Peyer's patch (tissue), 4 donors: ENCODE results near the gene ESYT3. TPM values are rescaled to one million over a fixed set of nuclear protein-coding genes. Genes with fewer than 3 reads are reported as not detected.

Source experiments
- DNase-seq, 3 donors: peaks; one replicate each; pipeline ENCODE4 v3.0.0-alpha.2; 2017 to 2019
- H3K27ac ChIP-seq, 4 donors: fragments of 200-600 bp; sonication (generic); one replicate each; pipeline ENCODE4 v1.5.1; 2016 to 2019
- H3K27me3 ChIP-seq, 2 donors: fragments of 200-600 bp; sonication (generic); one replicate each; pipeline ENCODE4 v1.5.1; 2019
- H3K36me3 ChIP-seq, 3 donors: fragments of 200-600 bp; sonication (generic); one replicate each; pipeline ENCODE4 v1.5.1; 2016 to 2019
- H3K4me1 ChIP-seq, 4 donors: fragments of 200-600 bp; sonication (generic); one replicate each; pipeline ENCODE4 v1.5.1; 2016 to 2019
- H3K4me3 ChIP-seq, 4 donors: fragments of 200-600 bp; sonication (generic); 1 replicate in 3 of 4; 2 replicates in 1 of 4; pipeline ENCODE4 v1.5.1; 2016 to 2019; ENCODE audit warnings: mild to moderate bottlenecking in 1 of 4
- H3K9me3 ChIP-seq, 4 donors: fragments of 200-600 bp; sonication (generic); one replicate each; pipeline ENCODE4 v1.5.1; 2016 to 2019; ENCODE audit warnings: mild to moderate bottlenecking in 1 of 4
- POLR2A ChIP-seq, 2 donors: fragments of 450-650 bp; IDR thresholded peaks; one replicate each; pipeline ENCODE4 v1.5.1; 2017; ENCODE audit warnings: antibody characterized with exemption in 2 of 2, mild to moderate bottlenecking in 2 of 2, moderate library complexity in 2 of 2
- total RNA-seq, 4 donors: library from RNA; depleted of rRNA; stranded (reverse); fragments of >200 nt; gene quantifications; one replicate each; pipeline ENCODE4 v1.1.0, GENCODE V29; 2016
- TF ChIP-seq, protein P1 (sequence below), 6 experiments: fragments of 450-650 bp in 4 of 6; fragments of 200-600 bp in 2 of 6; sonication (generic) in 1 of 6; IDR thresholded peaks; one replicate each; pipeline ENCODE4 v1.5.1; 2017 to 2019; ENCODE audit warnings: antibody characterized with exemption in 6 of 6, mild to moderate bottlenecking in 3 of 6, moderate library complexity in 1 of 6

Gene ESYT3
- total RNA-seq, 4 donors from 2014 or later, result 0.35 to 2.5 (median 1.5) TPM

DNA sequence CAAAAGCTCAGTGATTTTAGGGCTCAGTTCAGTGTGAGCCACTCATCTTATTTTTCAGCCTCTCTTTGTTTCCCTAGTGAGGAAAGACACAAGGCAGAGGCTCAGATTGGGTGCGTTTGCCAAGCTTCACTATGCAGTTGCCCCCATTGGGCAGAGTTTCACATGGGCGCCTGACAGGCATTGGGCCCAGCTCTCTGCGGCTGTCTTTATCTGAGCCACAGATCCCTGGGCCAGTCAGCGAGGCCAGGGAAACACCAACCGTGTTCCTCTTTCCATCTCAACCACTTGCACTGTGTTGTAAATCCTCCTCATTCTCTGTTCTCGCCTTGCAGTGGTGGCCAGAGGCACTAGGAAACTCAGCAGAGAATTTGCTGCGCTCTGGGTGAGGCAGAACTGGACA is 10.8 kb downstream of the ESYT3 start:
- no peaks in the 10 kb centered on the region for H3K4me1 ChIP-seq
- no peaks in the 10 kb centered on the region for H3K27me3 ChIP-seq
- H3K9me3 ChIP-seq, result no peaks in the 10 kb centered on the region
- DNase-seq, result no peak
- no peak overlapping the region for H3K27ac ChIP-seq
- no peak overlapping the region for H3K4me3 ChIP-seq
- H3K36me3 ChIP-seq, result no peaks in the 10 kb centered on the region
- TF ChIP-seq POLR2A (IDR thresholded peaks at IDR 0.05), result no peak
- TF ChIP-seq, protein P1, sequence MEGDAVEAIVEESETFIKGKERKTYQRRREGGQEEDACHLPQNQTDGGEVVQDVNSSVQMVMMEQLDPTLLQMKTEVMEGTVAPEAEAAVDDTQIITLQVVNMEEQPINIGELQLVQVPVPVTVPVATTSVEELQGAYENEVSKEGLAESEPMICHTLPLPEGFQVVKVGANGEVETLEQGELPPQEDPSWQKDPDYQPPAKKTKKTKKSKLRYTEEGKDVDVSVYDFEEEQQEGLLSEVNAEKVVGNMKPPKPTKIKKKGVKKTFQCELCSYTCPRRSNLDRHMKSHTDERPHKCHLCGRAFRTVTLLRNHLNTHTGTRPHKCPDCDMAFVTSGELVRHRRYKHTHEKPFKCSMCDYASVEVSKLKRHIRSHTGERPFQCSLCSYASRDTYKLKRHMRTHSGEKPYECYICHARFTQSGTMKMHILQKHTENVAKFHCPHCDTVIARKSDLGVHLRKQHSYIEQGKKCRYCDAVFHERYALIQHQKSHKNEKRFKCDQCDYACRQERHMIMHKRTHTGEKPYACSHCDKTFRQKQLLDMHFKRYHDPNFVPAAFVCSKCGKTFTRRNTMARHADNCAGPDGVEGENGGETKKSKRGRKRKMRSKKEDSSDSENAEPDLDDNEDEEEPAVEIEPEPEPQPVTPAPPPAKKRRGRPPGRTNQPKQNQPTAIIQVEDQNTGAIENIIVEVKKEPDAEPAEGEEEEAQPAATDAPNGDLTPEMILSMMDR (IDR thresholded peaks at IDR 0.05), result no peak

DNA sequence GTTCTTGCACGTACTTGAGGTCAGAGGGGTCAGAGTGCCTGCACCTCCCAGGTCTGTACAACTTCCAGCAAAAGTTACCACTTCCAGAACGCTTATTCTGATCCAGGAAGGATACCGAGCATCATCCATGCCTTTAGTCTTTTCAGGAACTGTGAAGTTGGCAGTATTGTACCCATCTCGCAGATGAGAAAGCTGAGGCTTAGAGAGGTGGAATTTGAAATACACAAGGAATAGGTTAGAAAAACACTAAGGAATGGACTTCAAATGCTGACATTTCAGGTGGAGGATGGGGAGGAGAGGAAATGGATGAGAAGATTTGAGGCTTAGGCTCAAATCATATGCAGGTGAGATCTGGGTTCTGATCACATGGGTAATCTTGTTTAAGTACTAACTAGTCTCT is 11.2 kb downstream of the ESYT3 start:
- Histone ChIP-seq H3K4me1 (no peaks in the 10 kb centered on the region), H3K36me3 (no peaks in the 10 kb centered on the region), H3K27me3 (no peaks in the 10 kb centered on the region), H3K9me3 (no peaks in the 10 kb centered on the region), H3K4me3 (no peak overlapping the region), H3K27ac (no peak overlapping the region)
- no peak for DNase-seq
- no peak for TF ChIP-seq POLR2A (IDR thresholded peaks at IDR 0.05)
- TF ChIP-seq, protein P1 (IDR thresholded peaks at IDR 0.05), result no peak

DNA sequence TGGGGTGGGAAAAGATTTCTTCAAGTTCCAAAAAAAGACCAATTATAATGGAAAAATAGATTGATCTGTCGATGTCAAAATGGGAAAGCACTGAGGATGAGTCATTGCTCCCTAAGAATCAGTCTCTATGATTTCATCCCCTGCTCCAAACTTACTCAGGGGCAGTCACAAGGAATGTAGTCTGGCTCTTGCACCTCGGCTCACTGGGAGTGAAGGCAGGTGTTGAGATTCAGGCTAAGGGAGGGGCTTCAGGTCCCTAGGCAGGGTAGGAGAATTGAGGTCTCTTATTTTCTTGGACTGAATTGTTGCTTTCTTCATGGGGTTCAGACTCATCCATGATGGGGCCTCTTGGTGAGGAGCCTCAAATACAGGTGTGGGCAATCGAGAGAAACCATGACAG is 14.2 kb downstream of the ESYT3 start:
- Histone ChIP-seq H3K4me3 (no peak overlapping the region), H3K4me1 (no peaks in the 10 kb centered on the region), H3K36me3 (no peaks in the 10 kb centered on the region), H3K27ac (no peak overlapping the region), H3K27me3 (no peaks in the 10 kb centered on the region), H3K9me3 (no peaks in the 10 kb centered on the region)
- no peak for DNase-seq
- TF ChIP-seq, protein P1 (IDR thresholded peaks at IDR 0.05), result no peak
- no peak for TF ChIP-seq POLR2A (IDR thresholded peaks at IDR 0.05)

DNA sequence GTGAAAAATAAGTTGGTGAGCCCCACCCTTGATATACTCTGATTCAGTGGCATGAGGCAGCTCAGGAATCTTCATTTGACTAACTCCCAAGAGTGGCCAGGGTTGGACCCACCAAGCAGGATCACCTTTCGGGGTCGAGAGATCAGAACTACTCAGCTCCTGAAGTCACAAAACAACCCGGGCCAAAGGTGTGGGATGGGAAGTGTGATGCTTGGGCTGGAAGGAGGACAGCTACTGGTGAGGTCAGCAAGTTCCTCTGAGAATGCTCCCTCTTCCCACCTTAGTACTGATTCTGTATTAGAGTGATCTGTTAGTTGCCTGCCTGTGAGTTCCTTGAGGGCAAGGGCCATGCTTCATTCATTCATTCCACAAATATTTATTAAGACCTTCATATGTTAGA is 15.1 kb downstream of the ESYT3 start:
- Histone ChIP-seq H3K36me3 (no peaks in the 10 kb centered on the region), H3K4me3 (no peak overlapping the region), H3K4me1 (no peaks in the 10 kb centered on the region), H3K27ac (no peak overlapping the region), H3K27me3 (no peaks in the 10 kb centered on the region), H3K9me3 (no peaks in the 10 kb centered on the region)
- DNase-seq, result no peak
- TF ChIP-seq, protein P1 (IDR thresholded peaks at IDR 0.05), result no peak
- TF ChIP-seq POLR2A (IDR thresholded peaks at IDR 0.05), result no peak

DNA sequence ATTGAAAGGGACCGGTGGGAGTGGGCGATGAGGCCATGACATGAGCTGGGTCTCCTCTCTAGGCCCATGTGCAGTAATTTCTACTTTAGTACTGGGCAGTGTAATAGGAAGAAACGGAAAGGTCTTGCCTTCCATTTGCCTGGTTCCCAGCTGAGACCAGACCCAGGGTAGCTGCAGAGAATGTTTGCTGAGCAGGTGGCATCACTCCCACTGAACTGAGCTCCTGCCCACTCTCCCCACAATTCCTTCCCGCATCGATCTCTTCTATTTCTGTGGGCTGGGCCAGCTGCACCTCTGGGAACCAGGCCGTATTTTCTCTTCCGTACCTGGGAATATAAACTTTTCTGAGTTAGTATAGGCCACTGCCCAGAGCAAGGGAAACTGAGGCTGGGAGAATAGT is 15.8 kb downstream of the ESYT3 start:
- Histone ChIP-seq H3K36me3 (no peaks in the 10 kb centered on the region), H3K4me1 (no peaks in the 10 kb centered on the region), H3K9me3 (no peaks in the 10 kb centered on the region), H3K27ac (no peak overlapping the region), H3K27me3 (no peaks in the 10 kb centered on the region), H3K4me3 (no peak overlapping the region)
- TF ChIP-seq POLR2A (IDR thresholded peaks at IDR 0.05), result no peak
- TF ChIP-seq, protein P1 (IDR thresholded peaks at IDR 0.05), result no peak
- peak in 1 of 3 donors; percentile 11 for DNase-seq
